H1 (cell line): ENCODE results near the gene PRIMPOL. TPM values are rescaled to one million over a fixed set of nuclear protein-coding genes. Genes with fewer than 3 reads are reported as not detected.

ENCODE experiments used
- CTCF ChIA-PET: fragments of 300-600 bp; sonication (Branson Sonifier 250); formaldehyde crosslinking; loops from one replicate; lab custom pipeline; 2021; ENCODE audit not compliant: partially characterized antibody; lab: Charles Lee
- POLR2A ChIA-PET: fragments of 300-600 bp; sonication (Branson Sonifier 250); formaldehyde crosslinking; loops from one replicate; lab custom pipeline; 2021; ENCODE audit warnings: inconsistent platforms; ENCODE audit not compliant: partially characterized antibody; lab: Charles Lee
- DNase-seq, 2 experiments: peaks; one replicate each; pipeline versions ENCODE4 v3.0.0 to v3.0.0-alpha.2; 2010 to 2022; ENCODE audit warnings: low spot score in 2 of 2, low read depth in 1 of 2, mixed read lengths in 1 of 2
- FAIRE-seq: peaks from 2 replicates; lab custom pipeline; 2011; peaks lifted over from hg19 to GRCh38; lab: Jason Lieb, UNC
- H2AFZ ChIP-seq: 2 replicates; pipeline ENCODE4 v1.8.1; 2012; ENCODE audit warnings: low read length, inconsistent platforms
- H2AK5ac ChIP-seq: 2 replicates; pipeline ENCODE4 v1.6.1; 2013; ENCODE audit warnings: low read depth, low read length
- H2BK120ac ChIP-seq: replicated peaks from 2 replicates; pipeline ENCODE3; 2013; ENCODE audit warnings: low read depth, low read length, inconsistent platforms
- H2BK12ac ChIP-seq: 2 replicates; pipeline ENCODE4 v1.6.1; 2013; ENCODE audit warnings: low read depth, low read length
- H2BK15ac ChIP-seq: 2 replicates; pipeline ENCODE4 v1.6.1; 2013; ENCODE audit warnings: low read length
- H2BK20ac ChIP-seq: 2 replicates; pipeline ENCODE4 v1.6.1; 2013; ENCODE audit warnings: low read length
- H2BK5ac ChIP-seq: 2 replicates; pipeline ENCODE4 v1.6.1; 2013; ENCODE audit warnings: low read depth, low read length
- H3K14ac ChIP-seq: 2 replicates; pipeline ENCODE4 v1.6.1; 2013; ENCODE audit warnings: inconsistent platforms; ENCODE audit not compliant: insufficient read length
- H3K18ac ChIP-seq: 2 replicates; pipeline ENCODE4 v1.6.1; 2013; ENCODE audit warnings: low read length; ENCODE audit errors: extremely low read depth
- H3K23ac ChIP-seq: 2 replicates; pipeline ENCODE4 v1.6.1; 2013; ENCODE audit warnings: inconsistent platforms; ENCODE audit not compliant: insufficient read length
- H3K23me2 ChIP-seq: 2 replicates; pipeline ENCODE4 v1.6.1; 2013; ENCODE audit warnings: low read depth, low read length
- H3K27ac ChIP-seq: 2 replicates; pipeline ENCODE4 v1.6.1; 2011; ENCODE audit warnings: low read depth, low read length, inconsistent platforms
- H3K27me3 ChIP-seq, 4 experiments: replicated peaks in 1 of 4; 1 replicate in 1 of 4; 2 replicates in 3 of 4; pipeline versions ENCODE4 v1.6.1 to v1.8.1; 2011 to 2013; ENCODE audit warnings: low read length in 3 of 4, mild to moderate bottlenecking in 3 of 4, inconsistent platforms in 2 of 4, mixed read lengths in 2 of 4, moderate library complexity in 1 of 4; ENCODE audit not compliant: control insufficient read depth in 3 of 4, insufficient read depth in 3 of 4; ENCODE audit errors: extremely low read depth in 1 of 4
- H3K36me3 ChIP-seq, 4 experiments: 2 replicates each; pipeline versions ENCODE4 v1.6.1 to v1.8.1; 2011 to 2013; ENCODE audit warnings: mild to moderate bottlenecking in 4 of 4, low read length in 3 of 4, moderate library complexity in 2 of 4, control low read depth in 1 of 4, inconsistent platforms in 1 of 4; ENCODE audit not compliant: insufficient read depth in 4 of 4, control insufficient read depth in 2 of 4
- H3K4ac ChIP-seq: replicated peaks from 2 replicates; pipeline ENCODE3; 2013; ENCODE audit warnings: low read length, low read depth, mixed read lengths, inconsistent platforms; ENCODE audit not compliant: insufficient read length
- H3K4me1 ChIP-seq, 4 experiments: replicated peaks in 1 of 4; 1 replicate in 1 of 4; 2 replicates in 3 of 4; pipeline versions ENCODE4 v1.6.1 to v1.8.1; 2011 to 2013; ENCODE audit warnings: low read length in 3 of 4, inconsistent platforms in 2 of 4, mixed read lengths in 1 of 4; ENCODE audit not compliant: insufficient read depth in 4 of 4, control insufficient read depth in 3 of 4
- H3K4me2 ChIP-seq, 2 experiments: 2 replicates each; pipeline versions ENCODE4 v1.6.1 to v1.8.1; 2011 to 2013; ENCODE audit warnings: low read depth in 2 of 2, low read length in 2 of 2, control low read depth in 1 of 2, inconsistent platforms in 1 of 2, mild to moderate bottlenecking in 1 of 2; ENCODE audit not compliant: insufficient read depth in 1 of 2
- H3K4me3 ChIP-seq, 4 experiments: fragments of 200-600, 300-600 bp in 1 of 4; sonication (generic), shearing (Covaris generic), sonication (Bioruptor Twin) in 1 of 4; 2 replicates each; pipeline versions ENCODE4 v1.5.1 to v1.8.1; 2011 to 2016; ENCODE audit warnings: low read length in 4 of 4, low read depth in 3 of 4, control low read depth in 2 of 4, inconsistent platforms in 2 of 4, mild to moderate bottlenecking in 2 of 4, mixed read lengths in 1 of 4, moderate library complexity in 1 of 4; ENCODE audit not compliant: insufficient read depth in 2 of 4; ENCODE audit errors: extremely low read depth in 1 of 4
- H3K56ac ChIP-seq: replicated peaks from 2 replicates; pipeline ENCODE3; 2013; ENCODE audit warnings: low read depth, mild to moderate bottlenecking, mixed read lengths, low read length, inconsistent platforms; ENCODE audit not compliant: insufficient read length
- H3K79me1 ChIP-seq: 2 replicates; pipeline ENCODE4 v1.6.1; 2013; ENCODE audit warnings: low read depth, low read length, control low read depth
- H3K79me2 ChIP-seq, 2 experiments: 2 replicates each; pipeline versions ENCODE4 v1.6.1 to v1.8.1; 2012 to 2013; ENCODE audit warnings: low read length in 2 of 2, mild to moderate bottlenecking in 2 of 2, inconsistent platforms in 1 of 2; ENCODE audit not compliant: insufficient read depth in 2 of 2, control insufficient read depth in 1 of 2
- H3K9ac ChIP-seq, 4 experiments: replicated peaks in 1 of 4; 1 replicate in 1 of 4; 2 replicates in 3 of 4; pipeline versions ENCODE4 v1.6.1 to v1.8.1; 2011 to 2013; ENCODE audit warnings: low read depth in 3 of 4, low read length in 3 of 4, control low read depth in 2 of 4, mild to moderate bottlenecking in 2 of 4, moderate library complexity in 2 of 4, inconsistent platforms in 1 of 4; ENCODE audit errors: extremely low read depth in 1 of 4
- H3K9me3 ChIP-seq, 2 experiments: 2 replicates each; pipeline versions ENCODE4 v1.6.1 to v1.8.1; 2012 to 2013; ENCODE audit warnings: mild to moderate bottlenecking in 2 of 2, moderate library complexity in 2 of 2, control low read depth in 1 of 2, inconsistent platforms in 1 of 2, low read depth in 1 of 2, low read length in 1 of 2, mixed read lengths in 1 of 2; ENCODE audit not compliant: insufficient read depth in 2 of 2
- H4K20me1 ChIP-seq, 2 experiments: replicated peaks in 1 of 2; 2 replicates each; pipeline versions ENCODE3 to v1.8.1; 2011 to 2013; ENCODE audit warnings: inconsistent platforms in 2 of 2, low read length in 2 of 2, mild to moderate bottlenecking in 1 of 2; ENCODE audit not compliant: insufficient read depth in 2 of 2, control insufficient read depth in 1 of 2
- H4K5ac ChIP-seq: 2 replicates; pipeline ENCODE4 v1.6.1; 2013; ENCODE audit warnings: low read length, low read depth, mixed read lengths, inconsistent platforms; ENCODE audit not compliant: insufficient read length
- H4K8ac ChIP-seq: 2 replicates; pipeline ENCODE4 v1.8.0; 2013; ENCODE audit warnings: mild to moderate bottlenecking, moderate library complexity, low read length, inconsistent platforms; ENCODE audit not compliant: insufficient read depth; ENCODE audit errors: extremely low read depth
- H4K91ac ChIP-seq: replicated peaks from 2 replicates; pipeline ENCODE3; 2013; ENCODE audit warnings: low read length, mixed read lengths, inconsistent platforms; ENCODE audit not compliant: insufficient read length
- CEBPB ChIP-seq: IDR thresholded peaks from 2 replicates; pipeline ENCODE4 v1.6.1; 2012; ENCODE audit warnings: low read depth, low read length
- FOSL1 ChIP-seq: IDR thresholded peaks from 2 replicates; pipeline ENCODE4 v1.6.1; 2011; ENCODE audit warnings: mild to moderate bottlenecking, low read depth, low read length, moderate library complexity; ENCODE audit not compliant: insufficient read depth
- GTF2F1 ChIP-seq: IDR thresholded peaks from 2 replicates; pipeline ENCODE4 v1.6.1; 2012; ENCODE audit warnings: low read depth, low read length, improper control_type of control experiment, borderline replicate concordance
- JUN ChIP-seq: IDR thresholded peaks from 2 replicates; pipeline ENCODE4 v1.6.1; 2011; ENCODE audit warnings: low read depth, mild to moderate bottlenecking, improper control_type of control experiment, low read length
- POLR2AphosphoS5 ChIP-seq: IDR thresholded peaks from 2 replicates; pipeline ENCODE4 v1.6.1; 2011; ENCODE audit warnings: low read depth, low read length
- WGBS, 2 experiments: shearing (Covaris generic) in 1 of 2; methylation state at CpG; one replicate each; pipeline versions ENCODE4 v1.1.6 to v1.1.7; 2013 to 2015; ENCODE audit warnings: low lambda C conversion rate in 2 of 2, mixed read lengths in 2 of 2, inconsistent platforms in 1 of 2, low coverage in 1 of 2, missing lambda C conversion rate in 1 of 2; ENCODE audit not compliant: insufficient replicate concordance in 2 of 2, insufficient coverage in 1 of 2, insufficient read length in 1 of 2; ENCODE audit errors: extremely low coverage in 1 of 2, missing lambda C conversion rate in 1 of 2; 5-methylcytosine and 5-hydroxymethylcytosine counted together
- polyA plus RNA-seq, 7 experiments: library from polyadenylated mRNA; depleted of rRNA in 3 of 7; stranded (reverse) in 5 of 7; unstranded in 2 of 7; fragments of >200 nt in 5 of 7; fragments of 200-250 nt in 2 of 7; gene quantifications; 1 replicate in 5 of 7; 2 replicates in 1 of 7; 4 replicates in 1 of 7; pipeline versions ENCODE4 v1.2.1 to v1.2.3, GENCODE V29; 2011 to 2013; ENCODE audit warnings: missing spikeins in 2 of 7, mixed read lengths in 2 of 7
- total RNA-seq: library from RNA; stranded (reverse); fragmentation: NEBNext Ultra II Directional; extraction: Animal tissue kit (Norgen Biotek cat#: 25700); gene quantifications from 2 replicates; pipeline ENCODE4 v1.2.1, GENCODE V29; 2021
- TF ChIP-seq, protein P1 (sequence below): IDR thresholded peaks from 2 replicates; pipeline ENCODE4 v1.6.1; 2012; ENCODE audit warnings: inconsistent platforms

The PRIMPOL gene
- total and polyA plus RNA-seq, 2 of the 8 experiments (the other 6 are each of a cell fraction or from before 2014, with no cell fraction given), result 4.4 to 6.7 TPM

DNA sequence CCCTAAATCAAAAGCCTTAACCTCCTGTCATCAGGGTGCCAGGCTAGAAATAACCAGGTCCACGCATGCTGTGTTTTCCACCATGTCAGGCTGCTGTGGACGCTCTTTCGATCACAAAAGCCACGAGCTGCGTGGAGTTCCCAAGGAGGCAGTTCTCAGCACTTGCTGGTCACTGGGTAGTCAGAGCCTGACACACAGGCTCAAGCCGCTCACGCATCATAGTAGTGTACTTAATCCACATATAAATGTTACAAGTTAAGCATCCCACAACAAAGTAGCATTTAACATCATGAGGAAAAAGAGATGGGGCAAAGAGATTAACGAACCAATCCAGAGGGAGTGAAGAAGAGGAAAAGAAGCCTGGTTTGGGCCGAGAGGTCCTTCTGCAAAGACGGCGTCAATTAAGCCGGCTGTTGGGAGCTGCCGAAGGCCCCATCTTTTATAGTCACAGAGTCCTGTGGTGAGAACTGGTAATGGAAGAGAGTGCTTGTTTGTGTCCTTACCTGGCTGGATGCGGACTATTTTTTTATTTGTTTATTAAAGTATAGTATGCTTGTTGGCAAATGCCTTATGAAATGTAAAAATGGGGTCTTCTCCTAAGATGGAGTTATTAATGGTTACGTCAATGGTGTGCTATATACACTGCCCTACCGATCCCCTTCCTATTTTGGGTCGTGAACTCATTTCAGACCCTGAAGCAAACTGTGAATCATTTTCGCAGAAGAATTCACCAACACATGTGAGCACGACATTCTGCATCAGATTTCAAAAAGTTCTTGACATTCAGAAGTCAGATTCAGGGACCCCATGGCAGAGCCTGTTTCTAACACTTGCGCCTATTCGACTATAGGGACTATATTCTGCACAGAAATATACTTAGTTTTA, 675 bp downstream of the PRIMPOL start:
- Histone ChIP-seq H4K91ac (peak overlapping the region; percentile 86), H2BK20ac (0 out of 2 replicates have a peak overlapping the region, but pooled peaks have one; percentile 80), H4K20me1 (peaks cover 0 to 7% of the 10 kb centered on the region in 2 experiments), H3K27me3 (no peaks in the 10 kb centered on the region), H2BK12ac (peak overlapping the region; percentile 93; the same call in 1 of the 2 replicates), H3K23ac (no peak overlapping the region), H3K79me1 (no peaks in the 10 kb centered on the region), H3K4me1 (peaks cover 3 to 16% (median 11%) of the 10 kb centered on the region in 4 experiments), H3K14ac (no peak overlapping the region), H3K4me3 (peak overlapping the region; percentile 50 to 93 (median 60)), H3K9ac (peak overlapping the region in 3 of 4 experiments; percentile 79 to 92 (median 80); a peak in 6 of 7 replicates), H2AK5ac (no peak overlapping the region), H3K4me2 (peak overlapping the region; percentile 97 to 98), H3K18ac (peak overlapping the region; percentile 89), H2BK120ac (peak overlapping the region; percentile 80), H4K5ac (peak overlapping the region; percentile 87), H2BK15ac (peak overlapping the region; percentile 84; the same call in 1 of the 2 replicates), H4K8ac (peak overlapping the region; percentile 88), H2BK5ac (peak overlapping the region; percentile 91; the same call in 1 of the 2 replicates), H3K27ac (peak overlapping the region; percentile 85; the same call in 1 of the 2 replicates), H3K9me3 (no peaks in the 10 kb centered on the region), H2AFZ (peak overlapping the region; percentile 54; the same call in 1 of the 2 replicates), H3K56ac (peak overlapping the region; percentile 51), H3K23me2 (peaks cover 13% of the 10 kb centered on the region), H3K79me2 (peaks cover 6 to 34% of the 10 kb centered on the region in 2 experiments), H3K36me3 (peaks cover 0 to 5% (median 0%) of the 10 kb centered on the region in 4 experiments; a peak in 1 of 8 replicates), H3K4ac (no peak overlapping the region)
- TF ChIP-seq FOSL1 (no peak), GTF2F1 (no peak), JUN (no peak), POLR2AphosphoS5 (peak; percentile 39; the same call in 1 of the 2 replicates), CEBPB (no peak)
- TF ChIP-seq, protein P1, sequence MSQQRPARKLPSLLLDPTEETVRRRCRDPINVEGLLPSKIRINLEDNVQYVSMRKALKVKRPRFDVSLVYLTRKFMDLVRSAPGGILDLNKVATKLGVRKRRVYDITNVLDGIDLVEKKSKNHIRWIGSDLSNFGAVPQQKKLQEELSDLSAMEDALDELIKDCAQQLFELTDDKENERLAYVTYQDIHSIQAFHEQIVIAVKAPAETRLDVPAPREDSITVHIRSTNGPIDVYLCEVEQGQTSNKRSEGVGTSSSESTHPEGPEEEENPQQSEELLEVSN, result peak; percentile 7; the same call in 1 of the 2 replicates
- DNase-seq (no peak), FAIRE-seq (no peak)
- WGBS, 2 experiments, result 61% methylated on average over 21 of the region's 21 CpGs; no CpG with 5 or more reads in 1 of the 2 experiments
- POLR2A ChIA-PET, result interaction anchor here (1.2 to 2.0 kb wide), 4 partner anchors 13 to 83 kb away, joined by 5 to 7 read pairs (median 6); partner anchors contain the start of gene CENPU
- CTCF ChIA-PET, result no interaction called here
